Heart right ventricle (tissue), 16 donors: ENCODE results near the gene GREB1L. TPM values are rescaled to one million over a fixed set of nuclear protein-coding genes. Genes with fewer than 3 reads are reported as not detected.

ENCODE experiments used
- ATAC-seq, 8 donors: fragments of 200-7000 bp; cut with Tn5 transposase; one replicate each; pipeline ENCODE4 v1.9.1; 2020; ENCODE audit warnings: mild to moderate bottlenecking in 8 of 8, moderate library complexity in 8 of 8, moderate number of reproducible peaks in 1 of 8
- DNase-seq, 2 donors: peaks; one replicate each; pipeline ENCODE4 v3.0.0-alpha.2; 2020
- H3K27ac ChIP-seq, 10 donors: fragments of 200-600 bp; sonication (generic) in 2 of 10; one replicate each; pipeline versions ENCODE4 v1.5.0 to v1.8.0; 2020 to 2022; ENCODE audit warnings: mild to moderate bottlenecking in 3 of 10
- H3K27me3 ChIP-seq, 7 donors: fragments of 200-600 bp; one replicate each; pipeline ENCODE4 v1.8.0; 2021 to 2022; ENCODE audit warnings: mild to moderate bottlenecking in 2 of 7
- H3K36me3 ChIP-seq, 9 donors: fragments of 200-600 bp; sonication (generic) in 1 of 9; one replicate each; pipeline versions ENCODE4 v1.5.0 to v1.8.0; 2020 to 2022; ENCODE audit warnings: mild to moderate bottlenecking in 2 of 9
- H3K4me1 ChIP-seq, 9 donors: fragments of 200-600 bp; sonication (generic) in 1 of 9; one replicate each; pipeline versions ENCODE4 v1.5.0 to v1.8.0; 2020 to 2022; ENCODE audit warnings: mild to moderate bottlenecking in 4 of 9
- H3K4me3 ChIP-seq, 10 donors: fragments of 200-600 bp; sonication (generic) in 2 of 10; one replicate each; pipeline versions ENCODE4 v1.5.0 to v1.8.0; 2020 to 2022; ENCODE audit warnings: mild to moderate bottlenecking in 7 of 10, moderate library complexity in 2 of 10
- H3K9me3 ChIP-seq, 11 donors: fragments of 200-600 bp in 10 of 11; sonication (generic) in 2 of 11; one replicate each; pipeline versions ENCODE4 v1.5.0 to v1.8.0; 2013 to 2022; ENCODE audit warnings: mild to moderate bottlenecking in 2 of 11, control low read depth in 1 of 11, moderate library complexity in 1 of 11
- CTCF ChIP-seq, 9 donors: fragments of 200-600 bp; sonication (generic) in 2 of 9; IDR thresholded peaks; one replicate each; pipeline versions ENCODE4 v1.5.0 to v1.8.0; 2021 to 2022; ENCODE audit warnings: antibody characterized with exemption in 9 of 9, mild to moderate bottlenecking in 5 of 9, moderate library complexity in 1 of 9
- intact Hi-C, 10 donors: fragments of 100-400 bp; cut with DNase I; formaldehyde crosslinking; loops; one replicate each; pipeline versions ENCODE4 v1.11.1 to v1.14.2; 2022
- polyA plus RNA-seq, 2 donors: library from polyadenylated mRNA; stranded (reverse); fragments of 200-250 nt; gene quantifications; one replicate each; pipeline ENCODE4 v1.2.3, GENCODE V29; 2013
- total RNA-seq, 10 donors: library from RNA; stranded (reverse); fragmentation: NEBNext Ultra II Directional in 3 of 10; extraction: Animal tissue kit (Norgen Biotek cat#: 25700) in 3 of 10; gene quantifications; one replicate each; pipeline versions ENCODE4 v1.2.1 to v1.2.4, GENCODE V29; 2021 to 2023
- donor health status: Arrhythmogenic right ventricular cardiomyopathy.
- donor health status: ischemic (EF 13 %, LVEDD 7.1; RV severe dilation, severe dysfunction).
- donor health status: healthy with polysubstance abuse.
- donor health status: DM: no; HTN: yes; CAD: no.
- donor health status: DM: no; HTN: no; CAD: no.
- donor health status: ischemic (EF 25% LVEDD 6.9; RV normal size, moderate dysfunction).
- donor health status: ischemic (EF 25% LVEDD 5.7; RV mildly dilated, moderate dysfunction).
- donor health status: healthy.
- donor health status: DM: yes; HTN: yes; CAD: no.
- donor health status: Ischemic cardiomyopathy.
- donor health status: ischemic (EF 35%, LVEDD 5.7; RV mildly dilated, moderate dysfunction).
- donor health status: nonischemic (EF 11% LVEDD 7.7; RV severe dilation, severe dysfunction).
- donor health status: DM: yes; HTN: yes; CAD: no.
- donor health status: PGD.
- donor health status: ischemic (EF 29% LVEDD 5.4; RV normal size, mild dysfunction).
- donor health status: nonischemic (EF 23%, LVEDD 6.1; RV moderate dilation, normal function).

The GREB1L gene
- total and polyA plus RNA-seq, 12 donors: 0.54 to 14.3 (median 10.9) TPM

- ATAC-seq (no peak), DNase-seq (no peak)
- H3K4me3 ChIP-seq: no peak overlapping the region
- intact Hi-C loops: no loop called here
- H3K4me1 ChIP-seq: peaks cover 0 to 10% (median 5%) of the 10 kb centered on the region in 9 donors
- TF ChIP-seq CTCF (IDR thresholded peaks at IDR 0.05): no peak
- H3K9me3 ChIP-seq: no peaks in the 10 kb centered on the region
- peaks cover 0 to 99% (median 24%) of the 10 kb centered on the region in 9 donors for H3K36me3 ChIP-seq
- no peaks in the 10 kb centered on the region for H3K27me3 ChIP-seq
- no peak overlapping the region for H3K27ac ChIP-seq
Measured at GRCh38 chr18:21559195-21559594, 317.2 kb downstream of the GREB1L start.

- no peak overlapping the region for H3K4me3 ChIP-seq
- H3K4me1 ChIP-seq: peaks cover 0 to 11% (median 0%) of the 10 kb centered on the region in 9 donors
- DNase-seq: no peak
- no peak overlapping the region for H3K27ac ChIP-seq
- H3K9me3 ChIP-seq: no peaks in the 10 kb centered on the region
- H3K36me3 ChIP-seq: peaks cover 0 to 100% (median 22%) of the 10 kb centered on the region in 9 donors
- TF ChIP-seq CTCF (IDR thresholded peaks at IDR 0.05): no peak
- ATAC-seq: no peak
- no peaks in the 10 kb centered on the region for H3K27me3 ChIP-seq
- intact Hi-C loops: no loop called here
Measured at GRCh38 chr18:21571772-21572171, 329.7 kb downstream of the GREB1L start.

Other genes starting within 250 kb of the GREB1L start
- 10 to 100 TPM; 28.6 to 44.1 (median 36.3) TPM for gene ROCK1, start 130.4 kb upstream of the GREB1L start, total RNA-seq
- 10 to 100 TPM; 12.5 to 19.6 TPM for gene ROCK1, start 130.4 kb upstream of the GREB1L start, polyA plus RNA-seq